Measurements from ENCODE around the gene RNF213.
"Not testable (repeated sequence)": the region's sequence is repeated elsewhere in the genome, so short reads cannot be mapped to it uniquely, and the experiment has no call there.

RNF213 gene

GRCh38 chr17:80396157-80397033 is 135.7 kb downstream of the RNF213 start:
- no peak for DNase-seq

GRCh38 chr17:80397034-80397387 is 136.4 kb downstream of the RNF213 start:
- no peak for DNase-seq

DNA sequence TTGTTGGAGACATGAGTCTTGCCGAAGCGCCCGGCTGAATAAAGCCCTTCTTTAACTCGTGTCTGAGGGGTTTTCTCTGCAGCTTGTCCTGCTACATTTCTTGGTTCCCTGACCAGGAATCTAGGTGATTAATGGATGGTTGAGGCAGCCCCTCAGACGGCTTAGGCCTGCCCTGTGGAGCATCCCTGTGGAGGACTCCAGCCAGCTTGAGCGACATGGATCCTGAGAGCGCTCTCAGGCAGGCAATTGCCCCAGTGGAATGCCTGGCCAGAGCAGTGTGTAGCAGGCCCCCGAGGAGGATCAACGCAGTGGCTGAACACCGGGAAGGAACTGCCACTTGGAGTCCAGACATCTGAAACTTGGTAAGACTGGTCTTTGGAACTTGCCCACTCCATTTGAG is 137.0 kb downstream of the RNF213 start:
- no peak for DNase-seq

DNA sequence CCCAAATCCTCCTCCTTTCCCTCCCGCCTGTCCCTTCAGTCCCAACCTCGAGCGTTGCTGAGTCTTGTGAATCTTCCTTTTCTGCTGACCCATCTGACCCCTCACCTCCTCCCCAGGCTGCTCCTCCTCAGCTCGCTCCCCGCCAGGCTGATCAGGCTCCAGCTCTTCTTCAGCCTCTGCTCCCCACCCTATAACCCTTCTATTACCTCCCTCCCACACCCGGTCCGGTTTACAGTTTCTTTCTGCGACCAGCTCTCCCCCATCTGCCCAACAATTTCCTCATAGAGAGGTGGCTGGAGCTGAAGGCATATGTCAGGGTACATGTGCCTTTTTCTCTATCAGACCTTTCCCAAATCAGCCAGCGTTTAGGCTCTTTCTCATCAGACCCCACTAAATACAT is 140.4 kb downstream of the RNF213 start:
- DNase-seq = not testable (repeated sequence)

GRCh38 chr17:80402102-80402501 is 141.4 kb downstream of the RNF213 start:
- not testable (repeated sequence) for DNase-seq

- DNase-seq = no peak
These were observed 142.3 kb downstream of the RNF213 start for GRCh38 chr17:80402959-80403358.

- no peak for DNase-seq
These were observed 145.5 kb downstream of the RNF213 start for GRCh38 chr17:80406146-80406545.

DNA sequence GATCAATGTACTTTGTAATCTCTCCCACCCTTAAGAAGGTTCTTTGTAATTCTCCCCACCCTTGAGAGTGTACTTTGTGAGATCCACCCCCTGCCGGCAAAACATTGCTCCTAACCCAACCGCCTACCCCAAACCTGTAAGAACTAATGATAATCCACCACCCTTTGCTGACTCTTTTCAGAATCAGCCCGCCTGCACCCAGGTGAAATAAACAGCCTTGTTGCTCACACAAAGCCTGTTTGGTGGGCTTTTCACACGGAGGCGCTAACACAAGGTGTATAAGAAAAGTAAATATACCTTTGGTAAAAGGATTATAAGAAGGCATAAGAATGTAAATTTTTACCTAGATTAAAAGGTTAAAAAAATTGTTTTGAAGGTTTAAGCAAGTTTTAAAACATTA is 147.3 kb downstream of the RNF213 start:
- DNase-seq = not testable (repeated sequence)

DNA sequence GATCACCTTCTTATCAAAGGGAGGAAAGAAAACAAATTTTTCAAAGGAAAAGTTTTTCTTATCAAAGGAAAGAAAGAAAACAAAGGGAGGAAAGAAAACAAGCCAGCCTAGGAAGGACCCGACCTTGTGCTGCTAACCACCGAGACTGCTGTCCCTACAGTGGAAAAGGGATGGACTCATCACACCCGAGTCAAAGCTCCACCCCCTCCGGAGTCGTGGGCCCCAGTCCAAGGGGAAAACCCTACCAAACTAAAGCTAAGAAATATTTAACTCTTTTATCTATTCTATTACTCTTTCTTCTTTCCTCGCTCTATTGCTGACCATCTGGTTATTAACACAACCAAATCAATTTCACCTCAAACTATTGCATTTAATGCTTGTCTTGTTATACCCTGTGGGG is 148.2 kb downstream of the RNF213 start:
- no peak for DNase-seq

DNA sequence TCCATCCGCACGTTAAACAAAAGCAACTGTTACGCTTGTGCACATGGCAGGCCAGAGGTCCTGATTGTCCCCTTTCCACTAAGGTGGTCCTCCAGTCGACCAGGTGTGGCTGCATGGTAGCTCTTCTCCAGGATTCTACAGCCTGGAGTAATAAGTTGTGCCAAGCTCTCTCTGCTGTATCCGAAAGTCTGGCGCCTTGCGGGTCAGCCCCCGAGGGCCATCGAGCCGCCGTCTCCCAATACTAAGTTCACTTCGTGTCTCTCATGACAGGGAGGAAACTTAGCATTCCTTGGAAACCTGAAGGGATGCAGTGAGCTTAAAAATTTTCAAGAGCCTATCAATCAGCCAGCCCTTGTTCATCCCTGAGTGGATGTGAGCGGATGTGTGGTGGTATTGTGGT is 149.0 kb downstream of the RNF213 start:
- DNase-seq = no peak

DNA sequence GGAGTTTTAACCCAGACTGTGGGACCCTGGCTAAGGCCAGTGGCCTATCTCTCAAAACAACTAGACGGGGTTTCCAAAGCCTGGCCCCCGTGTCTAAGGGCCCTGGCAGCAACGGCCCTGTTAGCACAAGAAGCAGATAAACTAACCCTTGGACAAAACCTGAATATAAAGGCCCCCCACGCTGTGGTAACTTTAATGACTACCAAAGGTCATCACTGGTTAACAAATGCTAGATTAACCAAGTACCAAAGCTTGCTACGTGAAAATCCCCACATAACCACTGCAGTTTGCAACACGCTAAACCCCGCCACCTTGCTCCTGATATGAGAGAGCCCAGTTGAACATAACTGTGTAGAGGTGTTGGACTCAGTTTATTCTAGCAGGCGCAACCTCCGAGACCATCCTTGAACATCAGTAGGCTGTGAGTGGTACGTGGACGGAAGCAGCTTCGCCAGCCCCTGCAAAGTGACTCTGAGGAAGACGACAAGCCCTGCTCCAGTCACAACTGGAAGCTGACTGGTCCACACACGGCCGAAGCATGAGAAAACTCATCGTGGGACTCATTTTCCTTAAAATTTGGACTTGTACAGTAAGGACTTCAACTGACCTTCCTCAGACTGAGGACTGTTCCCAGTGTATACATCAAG is 149.9 kb downstream of the RNF213 start:
- DNase-seq = not testable (repeated sequence)

GRCh38 chr17:80413771-80414507 is 153.3 kb downstream of the RNF213 start:
- DNase-seq = no peak

- DNase-seq = no peak
These were observed 153.8 kb downstream of the RNF213 start for GRCh38 chr17:80414508-80414802.

DNA sequence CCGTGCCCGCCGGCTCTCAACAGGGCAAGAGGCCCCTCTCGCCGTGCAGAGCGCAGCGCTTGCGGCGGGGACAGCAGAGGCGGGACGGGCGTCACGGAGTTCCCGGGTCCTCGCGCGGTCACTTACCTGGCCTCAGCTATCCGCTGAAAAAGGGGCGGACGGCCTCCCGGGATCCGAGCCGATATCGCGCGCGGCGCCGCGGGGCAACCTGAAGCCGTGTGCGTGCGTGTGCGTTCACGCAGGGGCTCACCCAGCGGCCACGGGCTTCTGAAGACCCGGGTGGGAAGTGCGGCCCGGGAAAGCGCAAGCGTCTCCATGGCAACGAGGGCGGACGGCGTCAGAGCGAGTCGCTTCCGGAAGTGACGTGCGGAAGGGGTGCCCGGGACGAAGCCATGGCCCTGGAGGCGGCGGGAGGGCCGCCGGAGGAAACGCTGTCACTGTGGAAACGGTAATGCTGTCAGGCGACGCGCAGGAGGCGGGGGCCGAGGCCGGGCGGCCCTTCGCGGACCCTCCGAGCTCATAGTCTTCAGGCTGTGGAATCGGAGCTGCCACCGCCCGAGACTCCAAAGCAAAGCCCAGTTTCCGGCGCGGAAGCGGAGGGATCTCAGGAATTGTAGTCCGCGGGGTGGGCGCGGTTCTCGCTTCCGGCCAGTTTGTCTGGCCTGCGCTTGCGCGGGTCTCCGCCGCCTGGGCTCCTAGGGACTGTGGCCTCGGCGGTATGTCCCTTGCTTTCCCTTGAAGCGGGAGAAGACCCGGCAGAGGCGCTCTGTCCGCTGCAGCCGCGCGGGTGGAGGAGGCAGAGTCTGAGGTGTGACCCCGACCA is 154.4 kb downstream of the RNF213 start, which contains the start of gene ENDOV:
TSS of gene ENDOV (plus strand) at position 365 of the 823 bp plus-strand sequence. CDS start at position 393, 28 bp downstream.
- peak; percentile 90 for DNase-seq

GRCh38 chr17:80415626-80416137 is 155.0 kb downstream of the RNF213 start:
- no peak for DNase-seq

GRCh38 chr17:80416260-80416939 is 155.7 kb downstream of the RNF213 start:
- no peak for DNase-seq

GRCh38 chr17:80416940-80417293 is 156.3 kb downstream of the RNF213 start:
- no peak for DNase-seq

DNA sequence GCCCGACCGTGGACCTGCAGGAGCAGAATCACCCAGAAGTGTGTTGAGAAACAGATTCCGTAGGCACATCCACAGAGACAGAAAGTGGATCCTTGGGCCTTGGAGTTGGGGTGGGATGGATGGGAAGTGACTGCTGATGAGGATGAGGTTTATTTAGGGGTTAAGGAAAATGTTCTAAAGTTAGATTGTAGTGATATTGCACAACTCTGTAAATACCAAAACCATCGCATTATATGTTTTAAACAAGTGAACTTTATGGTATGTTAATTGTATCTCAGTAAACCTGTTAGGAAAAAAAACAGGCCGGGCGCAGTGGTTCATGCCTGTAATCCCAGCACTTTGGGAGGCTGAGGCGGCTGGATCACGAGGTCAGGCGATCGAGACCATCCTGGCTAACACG is 157.9 kb downstream of the RNF213 start:
- DNase-seq = no peak

DNA sequence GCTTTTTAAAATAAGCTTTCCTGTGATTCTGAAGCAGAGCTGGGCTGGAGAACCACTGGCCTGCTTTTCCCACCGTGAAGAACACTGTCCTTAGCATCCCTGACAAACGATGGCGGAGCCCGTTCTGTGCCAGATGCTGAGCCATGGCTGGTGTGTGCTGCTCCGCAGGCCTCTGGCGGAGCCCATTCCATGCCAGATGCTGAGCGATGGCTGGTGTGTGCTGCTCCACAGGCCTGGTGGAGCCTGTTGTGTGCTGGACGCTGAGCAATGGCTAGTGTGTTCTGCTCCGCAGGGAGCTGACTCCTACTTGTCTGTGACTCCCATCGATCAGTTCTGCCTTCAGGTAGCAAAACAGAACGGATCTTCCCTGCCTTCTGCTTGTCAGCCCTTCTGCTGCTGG is 158.6 kb downstream of the RNF213 start:
- no peak for DNase-seq

DNA sequence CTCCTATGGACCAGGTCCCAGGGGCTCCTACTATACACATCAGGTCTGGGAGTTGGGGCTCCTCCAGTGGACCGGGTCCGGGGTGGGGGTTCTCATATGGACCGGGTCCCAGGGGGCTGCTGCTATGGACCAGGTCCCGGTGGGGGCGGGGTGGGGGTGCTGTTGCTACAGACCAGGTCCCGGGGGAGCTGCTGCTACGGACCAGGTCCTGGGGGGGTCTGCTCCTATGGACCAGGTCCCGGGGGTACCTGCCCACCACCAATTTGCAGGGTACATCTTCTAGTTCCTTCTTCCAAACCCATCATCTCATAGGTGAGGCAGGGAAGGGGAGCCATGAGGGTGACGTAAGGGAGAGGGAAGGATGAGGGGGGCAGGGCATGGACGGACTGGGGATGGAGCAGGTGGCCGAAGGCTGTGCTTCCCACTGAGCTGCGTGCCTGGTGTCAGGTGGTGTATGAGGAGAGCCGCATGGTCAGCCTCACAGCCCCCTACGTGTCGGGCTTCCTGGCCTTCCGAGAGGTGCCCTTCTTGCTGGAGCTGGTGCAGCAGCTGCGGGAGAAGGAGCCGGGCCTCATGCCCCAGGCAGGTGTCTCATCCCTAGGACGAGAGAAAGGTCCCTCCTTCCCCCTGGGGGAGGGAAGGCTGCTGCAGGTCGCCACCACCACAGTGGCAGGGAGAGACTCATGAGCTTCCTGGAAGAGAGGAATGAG is 160.9 kb downstream of the RNF213 start:
- DNase-seq = no peak

DNA sequence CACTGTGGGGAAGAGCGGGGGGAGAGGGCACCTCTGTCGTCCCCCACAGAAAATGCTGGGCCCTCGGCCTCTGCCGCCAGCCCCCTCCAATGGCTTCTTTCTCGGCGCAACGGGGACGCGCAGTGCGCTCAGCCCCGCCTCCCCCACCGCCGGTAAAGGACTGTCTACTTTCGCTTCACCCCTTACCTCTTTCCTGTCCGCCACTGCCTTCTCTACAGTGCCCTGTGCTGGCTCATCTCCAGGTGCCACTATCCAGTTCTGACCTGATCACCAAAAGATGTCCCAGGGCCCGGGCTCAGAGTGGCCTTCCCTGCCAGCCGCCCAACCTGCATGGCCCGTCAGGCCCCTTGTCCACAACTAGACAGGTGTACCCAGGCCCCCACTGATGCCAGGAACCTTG is 161.6 kb downstream of the RNF213 start:
- DNase-seq = no peak

DNA sequence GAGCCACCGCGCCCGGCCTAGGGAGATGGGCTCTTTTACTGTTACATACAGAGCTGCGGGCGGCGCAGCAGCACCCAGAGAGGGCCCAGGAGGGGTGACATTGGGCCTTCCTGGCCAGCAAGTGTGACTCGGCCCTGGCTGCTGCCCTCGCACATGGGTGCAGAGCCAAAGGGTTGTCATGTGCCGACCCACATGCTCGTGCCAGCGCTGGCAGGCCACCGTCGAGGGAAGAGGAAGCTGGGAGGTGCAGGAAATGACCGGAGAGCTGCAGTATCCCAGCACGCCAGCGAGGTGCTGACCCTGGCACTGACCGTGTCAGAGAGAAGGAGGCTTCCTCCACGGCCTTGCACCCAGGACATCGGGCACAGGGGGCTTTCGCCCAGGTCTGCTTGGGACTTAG is 162.3 kb downstream of the RNF213 start:
- no peak for DNase-seq

Measured in activated CD4-positive, alpha-beta T cell treated with anti-CD3 and anti-CD28 coated beads for 1 hour (primary cell).